Loucy (cell line): ENCODE results near the gene DDX49.

Experiments used
- CTCF ChIP-seq: fragments of 200-600 bp; sonication (generic); conservative IDR thresholded peaks from 2 replicates; pipeline ENCODE4 v1.5.1; 2014; ENCODE audit warnings: mild to moderate bottlenecking, antibody characterized with exemption, low read length
- EZH2phosphoT487 ChIP-seq: fragments of 200-600 bp; IDR thresholded peaks from 2 replicates; pipeline ENCODE4 v1.6.1; 2018; ENCODE audit warnings: antibody characterized with exemption, mild to moderate bottlenecking, moderate library complexity, borderline replicate concordance

DNA sequence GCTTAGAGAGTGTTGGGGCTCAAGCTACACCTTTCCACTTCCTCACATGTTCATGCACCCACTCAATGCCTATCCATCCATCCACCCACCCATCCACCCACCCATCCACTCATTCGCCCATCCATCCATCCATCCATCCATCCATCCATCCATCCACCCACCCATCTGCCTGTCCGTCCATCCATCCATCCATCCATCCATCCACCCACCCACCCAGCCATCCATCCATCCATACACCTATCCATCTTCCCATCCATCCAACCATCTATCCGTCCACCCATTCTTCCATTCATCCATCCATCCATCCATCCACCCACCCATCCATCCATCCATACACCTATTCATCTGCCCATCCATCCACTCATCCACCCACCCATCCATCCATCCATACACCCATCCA lies 34.6 kb downstream of the DDX49 start:
- TF ChIP-seq CTCF, result no peak
- no peak for TF ChIP-seq EZH2phosphoT487
